ENCODE results near the gene KAZN.

Gene KAZN

GRCh38 chr1:14925336-14926136 lies 327.1 kb downstream of the KAZN start:
- DNase-seq: no peak

- no peak for DNase-seq
Measured at GRCh38 chr1:14926229-14926628, 327.7 kb downstream of the KAZN start.

DNA sequence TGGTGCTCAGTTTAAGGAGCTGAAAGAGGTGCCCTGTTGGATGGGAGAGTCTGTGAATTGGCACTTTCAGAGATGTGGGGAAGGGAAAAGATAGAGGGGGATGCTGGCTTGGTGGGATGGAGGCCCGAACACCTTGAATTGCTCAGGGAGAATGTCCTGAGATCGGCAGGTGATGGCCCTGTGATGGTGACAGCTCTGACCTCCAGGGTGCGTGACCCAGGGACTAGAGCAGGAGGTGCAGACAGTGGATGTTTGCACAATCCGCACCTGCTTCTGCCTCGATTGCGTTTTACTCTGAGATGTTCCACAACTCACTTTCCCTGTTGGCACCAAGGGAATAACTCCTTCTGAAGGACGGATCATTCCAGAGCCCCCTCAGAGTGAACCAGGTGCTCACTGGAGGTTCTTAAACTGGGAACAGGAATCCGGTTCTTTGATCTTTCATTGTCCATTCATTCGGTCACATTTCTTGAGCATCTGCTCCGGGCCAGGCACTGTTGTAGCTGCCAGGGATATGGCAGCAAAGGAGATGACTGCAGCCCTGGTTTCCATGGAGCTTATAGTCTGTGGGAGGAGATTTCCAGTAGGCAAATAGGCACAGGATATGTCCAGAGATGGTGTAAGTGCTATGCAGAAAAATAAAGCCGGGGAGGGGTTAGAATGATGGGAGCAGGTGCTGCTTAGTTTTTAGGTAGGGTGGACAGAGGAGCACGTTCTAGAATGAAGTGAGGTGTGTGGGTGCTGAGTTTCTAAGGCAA lies 328.5 kb downstream of the KAZN start:
- no peak for DNase-seq

GRCh38 chr1:14928412-14928811 lies 329.9 kb downstream of the KAZN start:
- no peak for DNase-seq

- no peak for DNase-seq
Measured at GRCh38 chr1:14928886-14929546, 330.5 kb downstream of the KAZN start.

DNA sequence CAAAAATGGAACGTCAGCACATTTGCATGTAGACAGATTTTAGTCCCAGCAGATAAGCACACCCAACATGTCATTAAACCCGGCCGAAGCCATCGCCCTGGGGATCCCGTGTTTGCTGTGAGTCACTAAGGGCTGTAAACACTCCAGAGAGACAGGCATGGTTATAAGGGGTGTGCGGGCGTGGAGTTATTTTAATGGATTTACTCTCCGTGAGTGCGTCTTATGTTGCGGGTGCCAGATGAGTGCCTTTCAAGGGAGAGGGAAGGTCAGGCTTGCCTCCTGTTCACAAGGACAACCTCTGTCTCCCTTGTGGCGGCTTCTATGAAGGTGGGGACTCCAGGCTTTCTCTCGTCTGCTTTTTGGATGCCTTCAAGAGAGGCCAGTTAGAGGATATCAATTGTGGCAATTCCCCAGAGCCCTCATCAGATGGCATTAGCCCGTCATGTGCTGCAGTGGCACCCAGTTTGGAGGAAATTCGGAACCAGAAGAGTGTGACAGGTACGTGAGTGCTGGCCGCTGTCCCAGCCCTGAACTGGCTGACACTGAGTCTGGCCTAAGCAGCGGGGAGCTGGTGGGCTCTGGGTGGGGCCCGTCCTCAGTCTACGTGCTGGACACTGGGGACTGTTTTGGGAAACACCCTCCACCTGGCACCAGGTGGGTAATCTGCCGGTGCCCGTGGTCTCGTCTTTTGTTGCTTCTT lies 331.2 kb downstream of the KAZN start:
- no peak for DNase-seq

DNA sequence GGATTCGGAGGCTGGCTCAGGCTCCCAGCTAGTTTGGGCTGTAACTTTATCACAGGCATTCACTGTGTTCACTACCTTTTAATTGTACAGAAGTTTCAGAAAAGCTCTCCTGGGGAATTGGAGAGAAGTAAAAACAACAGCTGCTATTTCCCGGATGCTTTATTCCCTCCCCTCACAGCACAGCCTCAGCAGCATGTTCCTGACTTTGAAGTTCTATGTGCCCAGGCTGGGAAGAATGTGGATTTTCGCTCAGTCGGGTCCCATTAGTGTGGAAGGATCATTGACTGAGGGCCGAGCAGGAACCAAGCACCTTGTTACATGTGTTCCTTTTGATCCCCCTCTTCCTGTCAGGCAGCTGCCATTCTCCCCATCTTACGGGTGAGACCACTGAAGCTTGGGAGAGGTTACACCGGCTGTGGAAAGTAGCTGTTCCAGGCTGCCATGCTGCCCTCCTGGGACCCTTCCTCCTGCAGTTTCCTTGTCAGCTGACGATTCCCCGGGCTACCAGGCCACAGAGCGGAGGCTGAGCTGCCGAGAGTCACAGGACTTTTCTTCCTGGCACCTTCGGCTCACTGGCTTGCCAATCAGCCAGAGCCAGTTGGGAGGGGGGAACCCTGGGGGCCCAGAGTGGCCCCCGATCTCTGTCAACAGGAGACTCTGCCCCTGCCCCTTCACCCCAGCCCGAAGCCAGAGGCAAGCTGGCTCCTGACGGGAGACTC lies 331.9 kb downstream of the KAZN start:
- no peak for DNase-seq

DNA sequence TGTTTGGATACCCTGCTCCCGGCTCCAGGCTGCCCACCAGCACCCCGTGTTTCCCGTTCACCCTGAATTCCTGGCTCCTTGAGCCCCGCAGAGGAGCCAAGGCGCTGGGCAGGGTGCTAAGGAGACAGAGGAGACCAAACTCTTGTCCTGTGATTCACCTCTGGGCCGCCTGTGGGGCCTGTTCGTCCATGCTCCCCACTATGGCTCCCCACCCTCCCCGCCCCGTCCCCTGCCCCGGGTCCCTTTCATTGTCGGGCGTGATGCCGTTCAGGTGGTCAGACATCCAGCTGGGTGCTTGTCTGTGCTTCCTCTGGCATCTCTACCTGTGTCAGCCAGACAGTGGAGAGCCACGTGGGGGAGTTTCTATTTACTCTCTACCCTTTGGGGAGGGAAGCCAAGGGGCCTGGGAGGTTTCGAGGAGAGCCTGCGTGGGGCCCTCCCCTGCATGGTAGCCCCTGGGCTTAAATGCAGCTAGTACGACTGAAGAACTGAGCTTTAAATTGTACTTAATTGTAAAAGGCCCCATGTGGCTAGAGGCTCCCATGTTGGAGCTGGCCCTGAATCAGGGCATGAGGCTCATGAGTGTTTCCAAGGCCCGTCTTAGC lies 333.7 kb downstream of the KAZN start:
- no peak for DNase-seq

DNA sequence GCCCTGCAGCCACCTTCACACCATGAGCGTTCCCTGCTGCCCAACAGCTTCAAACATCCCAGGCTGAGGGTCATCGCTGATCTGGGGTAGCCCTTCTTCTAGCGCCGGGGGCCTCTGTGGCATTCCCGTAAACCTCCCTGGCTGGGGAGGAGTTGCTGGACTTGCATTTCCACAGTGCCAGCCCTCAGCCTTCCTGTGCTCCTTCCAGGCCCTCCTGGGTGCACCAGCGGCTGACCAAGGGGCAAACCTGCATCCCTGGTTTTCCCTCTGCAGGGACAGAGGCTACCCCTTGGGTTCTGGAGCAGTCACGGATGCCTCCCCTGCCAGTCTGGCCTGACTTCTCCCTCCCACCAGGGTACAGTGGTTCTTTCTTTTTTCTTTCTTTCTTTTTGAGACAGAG lies 336.4 kb downstream of the KAZN start:
- no peak for DNase-seq

GRCh38 chr1:14936815-14937214 lies 338.3 kb downstream of the KAZN start:
- no peak for DNase-seq

GRCh38 chr1:14937288-14937949 lies 338.9 kb downstream of the KAZN start:
- no peak for DNase-seq

GRCh38 chr1:14939527-14940284 lies 341.2 kb downstream of the KAZN start:
- no peak for DNase-seq

DNA sequence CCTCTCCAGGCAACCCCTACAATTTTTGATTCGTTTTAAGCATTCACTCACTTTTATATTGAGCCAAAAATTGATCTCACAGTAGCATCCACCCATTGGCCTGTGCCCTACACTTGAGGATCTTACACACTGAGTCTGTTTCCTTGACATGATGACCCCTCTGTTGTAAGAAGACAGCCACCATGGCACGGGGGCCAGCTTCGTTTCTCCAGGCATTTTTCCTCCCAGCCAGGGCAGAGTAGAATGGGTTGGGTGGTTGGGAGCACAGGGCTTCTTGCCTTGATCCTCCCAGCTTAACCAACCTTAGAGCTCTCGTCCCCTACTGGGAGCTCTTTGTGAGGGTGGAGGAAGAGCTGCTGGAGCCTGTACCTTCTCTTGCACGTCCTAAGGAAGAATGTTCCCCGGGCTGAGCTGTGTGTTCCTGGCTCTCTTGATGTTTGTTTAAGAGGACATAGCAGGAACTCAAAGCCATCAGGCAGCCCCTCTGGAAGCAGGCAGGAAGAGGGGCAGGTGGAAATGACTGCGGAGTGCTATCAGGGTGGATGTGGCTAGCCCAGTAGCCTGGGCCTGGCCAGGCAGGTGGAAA lies 341.9 kb downstream of the KAZN start:
- no peak for DNase-seq

- no peak for DNase-seq
Measured at GRCh38 chr1:14941864-14942263, 343.4 kb downstream of the KAZN start.

DNA sequence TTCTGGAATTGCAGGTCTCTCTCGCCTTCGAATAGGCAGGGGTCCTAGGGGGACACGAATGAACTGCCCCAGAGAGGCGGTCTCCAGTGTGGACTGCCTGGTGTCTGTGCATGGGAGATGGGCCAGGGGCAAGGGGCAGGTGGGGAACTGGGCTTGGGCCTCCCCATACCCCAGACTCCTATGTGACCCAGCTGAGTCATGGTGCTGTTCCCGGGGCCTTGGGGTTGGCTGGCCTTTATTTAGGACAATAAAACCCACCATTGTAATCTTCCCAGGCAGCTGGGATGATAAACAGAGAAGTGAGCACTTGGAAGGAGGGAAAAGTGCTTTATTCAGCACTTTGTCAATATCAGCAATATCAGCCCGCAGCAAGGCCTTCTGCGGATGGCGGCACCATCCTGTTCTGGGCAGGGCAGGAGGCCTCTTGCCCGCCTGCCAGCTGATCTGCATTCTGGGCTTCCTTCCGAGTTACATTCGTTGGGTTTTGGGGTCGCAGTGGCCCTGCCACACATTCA lies 346.0 kb downstream of the KAZN start:
- no peak for DNase-seq

GRCh38 chr1:14945132-14946010 lies 346.9 kb downstream of the KAZN start:
- no peak for DNase-seq

DNA sequence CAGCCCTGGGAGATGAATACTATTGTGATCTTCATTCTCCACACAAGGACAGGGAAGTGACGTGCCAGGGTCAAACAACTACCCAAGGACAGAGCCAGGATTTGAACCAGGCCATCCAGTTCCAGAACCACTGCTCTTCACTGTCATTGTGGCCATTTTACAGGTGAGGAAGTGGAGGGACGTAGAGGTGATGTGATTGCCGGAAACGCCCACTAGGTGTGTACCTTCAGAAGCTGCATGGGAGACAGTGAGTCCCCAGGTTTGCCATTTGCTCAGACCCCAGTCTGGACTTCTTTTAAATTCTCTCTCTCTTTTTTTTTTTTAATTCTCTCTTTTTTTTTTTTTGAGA lies 347.5 kb downstream of the KAZN start:
- no peak for DNase-seq

GRCh38 chr1:14946684-14947238 lies 348.3 kb downstream of the KAZN start:
- DNase-seq: no peak

DNA sequence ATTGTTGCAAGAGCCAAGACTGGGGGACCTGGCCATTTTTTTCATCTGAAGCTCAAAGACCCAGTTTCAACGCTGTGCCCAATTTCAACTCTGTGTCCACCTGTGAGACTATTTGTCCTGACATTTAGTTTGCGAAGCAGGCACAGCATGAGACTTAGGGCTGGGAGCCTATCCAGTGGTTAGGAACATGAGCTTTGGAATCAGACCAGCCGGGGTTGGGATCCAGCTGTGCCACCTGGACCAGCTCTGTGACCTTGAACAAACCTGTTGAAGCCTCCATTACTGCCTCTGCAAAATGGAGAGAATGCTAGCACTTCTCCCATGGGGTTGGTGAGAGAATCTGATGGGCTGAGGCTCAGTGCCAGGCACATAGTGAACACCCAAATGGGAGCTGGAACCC lies 348.9 kb downstream of the KAZN start:
- DNase-seq: no peak

Data from activated T-cell treated with anti-CD3 and anti-CD28 coated beads for 4 hours (primary cell).